OCI-LY1 (cell line): Measurements from ENCODE around the gene SUSD3.

Experiments used
- H2AFZ ChIP-seq: fragments of 200-600 bp; sonication (generic), shearing (Covaris generic); 2 replicates; pipeline ENCODE4 v1.6.0; 2014; ENCODE audit warnings: antibody characterized with exemption, mild to moderate bottlenecking, low read length
- H3F3A ChIP-seq: fragments of 200-600 bp; sonication (generic), shearing (Covaris generic); 2 replicates; pipeline ENCODE4 v1.6.0; 2014; ENCODE audit warnings: mild to moderate bottlenecking, antibody characterized with exemption, low read length, moderate library complexity; ENCODE audit not compliant: insufficient read depth
- H3K27ac ChIP-seq: fragments of 200-600 bp; sonication (generic); 2 replicates; pipeline ENCODE4 v1.5.1; 2014; ENCODE audit warnings: low read length, mixed run types, mild to moderate bottlenecking, low read depth; ENCODE audit not compliant: poor library complexity, severe bottlenecking
- H3K27me3 ChIP-seq: fragments of 200-600 bp; sonication (generic); 2 replicates; pipeline ENCODE4 v1.6.0; 2014; ENCODE audit warnings: antibody characterized with exemption, mild to moderate bottlenecking, low read length, moderate library complexity; ENCODE audit not compliant: insufficient read depth
- H3K36me3 ChIP-seq: fragments of 200-600 bp; sonication (generic); 2 replicates; pipeline ENCODE4 v1.6.1; 2014; ENCODE audit warnings: mild to moderate bottlenecking, antibody characterized with exemption, low read length, moderate library complexity, mixed read lengths; ENCODE audit not compliant: insufficient read depth
- H3K4me1 ChIP-seq: fragments of 200-600 bp; sonication (generic); 2 replicates; pipeline ENCODE4 v1.5.1; 2014; ENCODE audit warnings: mild to moderate bottlenecking, low read length, moderate library complexity; ENCODE audit not compliant: insufficient read depth, severe bottlenecking
- H3K4me2 ChIP-seq: fragments of 200-600 bp; sonication (generic), shearing (Covaris generic); 2 replicates; pipeline ENCODE4 v1.6.1; 2014; ENCODE audit warnings: low read length
- H3K4me3 ChIP-seq: fragments of 200-600 bp; sonication (generic); 2 replicates; pipeline ENCODE4 v1.5.1; 2014; ENCODE audit warnings: low read length, low read depth, mild to moderate bottlenecking, mixed read lengths; ENCODE audit not compliant: poor library complexity, severe bottlenecking
- H3K79me2 ChIP-seq: fragments of 200-600 bp; shearing (Covaris generic); 2 replicates; pipeline ENCODE4 v1.6.1; 2016; ENCODE audit warnings: mixed run types, low read length, mixed read lengths; ENCODE audit not compliant: insufficient read depth
- H3K9ac ChIP-seq: fragments of 200-600 bp; sonication (generic), shearing (Covaris generic); 2 replicates; pipeline ENCODE4 v1.6.1; 2014; ENCODE audit warnings: mild to moderate bottlenecking, low read length, mixed read lengths
- H3K9me2 ChIP-seq: fragments of 200-600 bp; sonication (generic), shearing (Covaris generic); 2 replicates; pipeline ENCODE4 v1.6.1; 2014; ENCODE audit warnings: low read depth, mild to moderate bottlenecking, low read length, mixed read lengths
- H3K9me3 ChIP-seq: fragments of 200-600 bp; shearing (Covaris generic); 2 replicates; pipeline ENCODE4 v1.6.1; 2014; ENCODE audit warnings: low read length, mixed read lengths
- H4K20me1 ChIP-seq: fragments of 200-600 bp; sonication (generic), shearing (Covaris generic); 2 replicates; pipeline ENCODE4 v1.6.0; 2016; ENCODE audit warnings: mild to moderate bottlenecking, low read length; ENCODE audit not compliant: insufficient read depth
- EZH2 ChIP-seq: fragments of 200-600 bp; sonication (generic), shearing (Covaris generic); IDR thresholded peaks from 2 replicates; pipeline ENCODE4 v1.8.0; 2017; ENCODE audit warnings: borderline replicate concordance, mixed run types, mild to moderate bottlenecking, antibody characterized with exemption, low read length, moderate library complexity, mixed read lengths
- TF ChIP-seq, protein P1 (sequence below): fragments of 200-600 bp; sonication (generic), shearing (Covaris generic); IDR thresholded peaks from 2 replicates; pipeline ENCODE4 v1.5.1; 2017; ENCODE audit warnings: mild to moderate bottlenecking, antibody characterized with exemption, low read length, moderate library complexity, mixed read lengths

SUSD3 gene

GRCh38 chr9:93059715-93060578 lies 1.4 kb downstream of the SUSD3 start:
- H3K27ac ChIP-seq, result peak overlapping the region; percentile 99
- peak overlapping the region; percentile 67 for H3K4me3 ChIP-seq

GRCh38 chr9:93060746-93061259 lies 2.3 kb downstream of the SUSD3 start:
- Histone ChIP-seq H3K4me1 (peaks cover 68% of the 10 kb centered on the region), H3K79me2 (no peaks in the 10 kb centered on the region; the same call in 1 of the 2 replicates), H2AFZ (no peak overlapping the region), H3F3A (0 out of 2 replicates have a peak, but pooled peaks cover 4% of the 10 kb centered on the region), H3K27me3 (no peaks in the 10 kb centered on the region), H3K36me3 (peaks cover 13% of the 10 kb centered on the region), H3K4me3 (peak overlapping the region; percentile 67), H3K9me3 (no peaks in the 10 kb centered on the region), H4K20me1 (no peaks in the 10 kb centered on the region), H3K9me2 (no peaks in the 10 kb centered on the region), H3K27ac (peak overlapping the region; percentile 99), H3K9ac (peak overlapping the region; percentile 86; the same call in 1 of the 2 replicates), H3K4me2 (peak overlapping the region; percentile 86)
- no peak for TF ChIP-seq EZH2
- TF ChIP-seq, protein P1, sequence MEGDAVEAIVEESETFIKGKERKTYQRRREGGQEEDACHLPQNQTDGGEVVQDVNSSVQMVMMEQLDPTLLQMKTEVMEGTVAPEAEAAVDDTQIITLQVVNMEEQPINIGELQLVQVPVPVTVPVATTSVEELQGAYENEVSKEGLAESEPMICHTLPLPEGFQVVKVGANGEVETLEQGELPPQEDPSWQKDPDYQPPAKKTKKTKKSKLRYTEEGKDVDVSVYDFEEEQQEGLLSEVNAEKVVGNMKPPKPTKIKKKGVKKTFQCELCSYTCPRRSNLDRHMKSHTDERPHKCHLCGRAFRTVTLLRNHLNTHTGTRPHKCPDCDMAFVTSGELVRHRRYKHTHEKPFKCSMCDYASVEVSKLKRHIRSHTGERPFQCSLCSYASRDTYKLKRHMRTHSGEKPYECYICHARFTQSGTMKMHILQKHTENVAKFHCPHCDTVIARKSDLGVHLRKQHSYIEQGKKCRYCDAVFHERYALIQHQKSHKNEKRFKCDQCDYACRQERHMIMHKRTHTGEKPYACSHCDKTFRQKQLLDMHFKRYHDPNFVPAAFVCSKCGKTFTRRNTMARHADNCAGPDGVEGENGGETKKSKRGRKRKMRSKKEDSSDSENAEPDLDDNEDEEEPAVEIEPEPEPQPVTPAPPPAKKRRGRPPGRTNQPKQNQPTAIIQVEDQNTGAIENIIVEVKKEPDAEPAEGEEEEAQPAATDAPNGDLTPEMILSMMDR, result no peak

More at GRCh38 chr9:93059715-93060578, 1.4 kb downstream of the SUSD3 start:
- Histone ChIP-seq H3K79me2 (no peaks in the 10 kb centered on the region; the same call in 1 of the 2 replicates), H3K36me3 (peaks cover 4% of the 10 kb centered on the region), H2AFZ (no peak overlapping the region), H3K27me3 (no peaks in the 10 kb centered on the region), H3K4me2 (peak overlapping the region; percentile 86), H3K9me2 (no peaks in the 10 kb centered on the region), H3F3A (0 out of 2 replicates have a peak, but pooled peaks cover 4% of the 10 kb centered on the region), H3K9ac (peak overlapping the region; percentile 86), H3K9me3 (no peaks in the 10 kb centered on the region), H3K4me1 (peaks cover 63% of the 10 kb centered on the region), H4K20me1 (no peaks in the 10 kb centered on the region)
- no peak for TF ChIP-seq EZH2
- TF ChIP-seq, protein P1, result no peak

DNA sequence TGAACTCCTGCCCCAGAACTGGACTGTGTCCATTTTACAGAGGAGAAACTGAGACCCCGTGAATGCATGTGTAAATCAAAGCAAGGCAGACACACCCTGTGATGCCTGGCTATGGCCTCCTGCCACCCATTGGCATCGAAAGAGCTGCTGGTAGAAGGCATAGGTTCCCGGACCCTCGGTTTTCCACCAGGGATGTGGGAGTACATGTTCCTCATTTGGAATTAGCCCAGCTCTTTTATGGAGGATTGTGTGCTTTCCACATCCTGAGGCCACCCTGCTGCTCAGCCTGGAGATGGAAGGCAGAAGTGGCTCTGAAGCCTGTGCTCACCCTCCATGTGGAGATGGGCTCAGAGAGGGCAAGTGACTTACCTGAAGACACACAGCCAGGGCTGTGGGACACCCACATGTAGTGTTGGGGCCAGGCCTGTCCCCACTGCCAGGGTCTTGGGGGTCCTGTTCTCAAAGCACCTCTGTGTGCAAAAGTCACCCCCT lies 2.8 kb downstream of the SUSD3 start:
- Histone ChIP-seq H3K79me2 (no peaks in the 10 kb centered on the region; the same call in 1 of the 2 replicates), H3K9me2 (no peaks in the 10 kb centered on the region), H3K4me1 (peaks cover 68% of the 10 kb centered on the region), H3K4me2 (peak overlapping the region; percentile 86), H3F3A (0 out of 2 replicates have a peak, but pooled peaks cover 4% of the 10 kb centered on the region), H3K27me3 (no peaks in the 10 kb centered on the region), H3K9ac (peak overlapping the region; percentile 86; the same call in 1 of the 2 replicates), H4K20me1 (no peaks in the 10 kb centered on the region), H3K9me3 (no peaks in the 10 kb centered on the region), H3K36me3 (peaks cover 18% of the 10 kb centered on the region), H2AFZ (no peak overlapping the region), H3K27ac (peak overlapping the region; percentile 99), H3K4me3 (peak overlapping the region; percentile 67)
- TF ChIP-seq, protein P1, result no peak
- no peak for TF ChIP-seq EZH2
